Mesenchymal stem cell (in vitro differentiated cells and primary cell): ENCODE measurements around the gene PGAM5.
A peak's percentile ranks its signal among the peaks of the same experiment; 100 is the strongest.

Experiments used
- DNase-seq: peaks from one replicate; pipeline ENCODE4 v3.0.0-alpha.2; 2013
- H2AFZ ChIP-seq: one replicate; pipeline ENCODE4 v1.6.1; 2013; ENCODE audit warnings: low read depth, mild to moderate bottlenecking, control low read depth, inconsistent platforms, low read length, moderate library complexity
- H2AK5ac ChIP-seq: 2 replicates; pipeline ENCODE4 v1.6.1; 2013; ENCODE audit warnings: low read length, moderate library complexity, mild to moderate bottlenecking, inconsistent platforms; ENCODE audit not compliant: severe bottlenecking
- H2BK120ac ChIP-seq: one replicate; pipeline ENCODE4 v1.6.1; 2013; ENCODE audit warnings: low read depth, mild to moderate bottlenecking, inconsistent platforms, low read length, moderate library complexity
- H2BK12ac ChIP-seq, 2 experiments: one replicate each; pipeline ENCODE4 v1.6.1; 2013; ENCODE audit warnings: inconsistent platforms in 2 of 2, low read length in 2 of 2, mild to moderate bottlenecking in 2 of 2, moderate library complexity in 2 of 2, control low read depth in 1 of 2
- H2BK15ac ChIP-seq: one replicate; pipeline ENCODE4 v1.6.1; 2013; ENCODE audit warnings: mild to moderate bottlenecking, low read depth, inconsistent platforms; ENCODE audit not compliant: poor library complexity, severe bottlenecking
- H2BK5ac ChIP-seq: 2 replicates; pipeline ENCODE4 v1.6.1; 2013; ENCODE audit warnings: low read depth, mild to moderate bottlenecking, low read length, control low read depth, inconsistent platforms; ENCODE audit not compliant: poor library complexity, severe bottlenecking
- H3K14ac ChIP-seq, 2 experiments: one replicate each; pipeline ENCODE4 v1.6.1; 2013; ENCODE audit warnings: inconsistent platforms in 2 of 2, low read length in 2 of 2, control low read depth in 1 of 2, mild to moderate bottlenecking in 1 of 2, moderate library complexity in 1 of 2
- H3K18ac ChIP-seq, 2 experiments: one replicate each; pipeline ENCODE4 v1.6.1; 2013; ENCODE audit warnings: inconsistent platforms in 2 of 2, low read length in 2 of 2, control low read depth in 1 of 2, low read depth in 1 of 2, mild to moderate bottlenecking in 1 of 2
- H3K23ac ChIP-seq, 2 experiments: one replicate each; pipeline ENCODE4 v1.6.1; 2013; ENCODE audit warnings: inconsistent platforms in 2 of 2, low read length in 2 of 2, mild to moderate bottlenecking in 2 of 2, moderate library complexity in 2 of 2, control low read depth in 1 of 2
- H3K27ac ChIP-seq: 2 replicates; pipeline ENCODE4 v1.5.1; 2013; ENCODE audit warnings: mild to moderate bottlenecking, moderate library complexity, low read length, control low read depth, inconsistent platforms; ENCODE audit not compliant: poor library complexity, severe bottlenecking
- H3K27me3 ChIP-seq, 2 experiments: 2 replicates each; pipeline versions ENCODE4 v1.6.1 to v1.7.0; 2013; ENCODE audit warnings: low read length in 2 of 2, mild to moderate bottlenecking in 2 of 2, moderate library complexity in 2 of 2, control low read depth in 1 of 2, inconsistent platforms in 1 of 2; ENCODE audit not compliant: control insufficient read depth in 1 of 2, insufficient read depth in 1 of 2
- H3K36me3 ChIP-seq, 2 experiments: 2 replicates each; pipeline versions ENCODE4 v1.6.1 to v1.7.0; 2013; ENCODE audit warnings: low read length in 2 of 2, control low read depth in 1 of 2, inconsistent platforms in 1 of 2, low read depth in 1 of 2, mild to moderate bottlenecking in 1 of 2; ENCODE audit not compliant: insufficient read depth in 2 of 2, control insufficient read depth in 1 of 2
- H3K4ac ChIP-seq, 2 experiments: one replicate each; pipeline ENCODE4 v1.6.1; 2013; ENCODE audit warnings: inconsistent platforms in 2 of 2, low read length in 2 of 2, mild to moderate bottlenecking in 2 of 2, moderate library complexity in 2 of 2, control low read depth in 1 of 2, low read depth in 1 of 2
- H3K4me1 ChIP-seq: 2 replicates; pipeline ENCODE4 v1.6.1; 2013; ENCODE audit warnings: low read depth, low read length, control low read depth; ENCODE audit not compliant: control insufficient read depth, insufficient read depth
- H3K4me2 ChIP-seq: 2 replicates; pipeline ENCODE4 v1.6.1; 2013; ENCODE audit warnings: low read length, mild to moderate bottlenecking, inconsistent platforms; ENCODE audit not compliant: poor library complexity, severe bottlenecking
- H3K4me3 ChIP-seq, 2 experiments: 2 replicates each; pipeline versions ENCODE4 v1.5.1 to v1.7.0; 2013; ENCODE audit warnings: low read length in 2 of 2, mild to moderate bottlenecking in 2 of 2, control low read depth in 1 of 2, low read depth in 1 of 2; ENCODE audit not compliant: insufficient read depth in 1 of 2
- H3K79me1 ChIP-seq: replicated peaks from 2 replicates; pipeline ENCODE4 v1.6.1; 2013; ENCODE audit warnings: mild to moderate bottlenecking, control low read depth, low read length, inconsistent platforms; ENCODE audit not compliant: poor library complexity, severe bottlenecking
- H3K9ac ChIP-seq: 2 replicates; pipeline ENCODE4 v1.7.0; 2013; ENCODE audit warnings: mild to moderate bottlenecking, low read length, moderate library complexity
- H3K9me3 ChIP-seq: 2 replicates; pipeline ENCODE4 v1.7.0; 2013; ENCODE audit warnings: mild to moderate bottlenecking, low read length; ENCODE audit not compliant: control insufficient read depth
- H4K8ac ChIP-seq: one replicate; pipeline ENCODE4 v1.6.1; 2013; ENCODE audit warnings: inconsistent platforms, mild to moderate bottlenecking, low read length, moderate library complexity
- H4K91ac ChIP-seq: one replicate; pipeline ENCODE4 v1.6.1; 2013; ENCODE audit warnings: mild to moderate bottlenecking, low read length, inconsistent platforms
- WGBS: methylation state at CpG from one replicate; pipeline ENCODE4 v1.1.7; 2013; ENCODE audit warnings: mixed read lengths; 5-methylcytosine and 5-hydroxymethylcytosine counted together

PGAM5 gene

GRCh38 chr12:132731574-132731973 lies 20.9 kb downstream of the PGAM5 start:
- H2BK12ac ChIP-seq = no peak overlapping the region
- no peaks in the 10 kb centered on the region for H3K27me3 ChIP-seq
- H2AK5ac ChIP-seq = no peak overlapping the region
- H3K23ac ChIP-seq = no peak overlapping the region
- H3K79me1 ChIP-seq = peaks cover 35% of the 10 kb centered on the region
- 90% methylated on average over 16 of the region's 17 CpGs for WGBS
- no peak for DNase-seq
- no peak overlapping the region for H4K8ac ChIP-seq
- peak overlapping the region; percentile 35 for H4K91ac ChIP-seq
- H2BK120ac ChIP-seq = no peak overlapping the region
- H3K9ac ChIP-seq = no peak overlapping the region
- no peak overlapping the region for H3K14ac ChIP-seq
- H2BK15ac ChIP-seq = no peak overlapping the region
- no peak overlapping the region for H3K27ac ChIP-seq
- H3K4me1 ChIP-seq = peaks cover 3% of the 10 kb centered on the region
- peaks cover 91 to 92% of the 10 kb centered on the region in 2 experiments for H3K36me3 ChIP-seq
- H3K4ac ChIP-seq = no peak overlapping the region
- no peak overlapping the region for H2AFZ ChIP-seq
- H3K4me2 ChIP-seq = no peak overlapping the region
- no peak overlapping the region for H3K18ac ChIP-seq
- no peaks in the 10 kb centered on the region for H3K9me3 ChIP-seq
- no peak overlapping the region for H2BK5ac ChIP-seq
- H3K4me3 ChIP-seq = no peak overlapping the region

DNA sequence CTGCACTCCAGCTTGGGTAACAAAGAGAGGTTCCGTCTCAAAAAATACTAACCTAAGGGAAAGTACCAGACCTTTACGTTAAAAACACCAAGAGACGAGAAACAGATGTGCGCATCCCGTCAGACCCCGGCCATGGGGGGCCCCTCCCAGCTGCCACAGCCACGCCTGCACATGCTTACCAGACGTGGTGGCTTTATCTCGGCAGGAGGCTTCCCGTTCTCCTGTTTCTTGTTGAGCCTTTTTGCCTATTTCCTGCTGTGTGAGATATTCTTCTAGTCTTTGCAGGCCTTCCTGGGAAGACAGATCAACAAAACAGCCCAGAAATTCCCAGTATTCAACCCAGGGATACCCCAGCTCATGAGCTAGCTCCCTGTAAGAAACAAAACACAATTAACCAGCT lies 23.6 kb downstream of the PGAM5 start:
- WGBS = 84% methylated on average over 10 of the region's 10 CpGs
- Histone ChIP-seq H4K91ac (no peak overlapping the region), H3K9ac (no peak overlapping the region), H3K36me3 (peaks cover 90 to 91% of the 10 kb centered on the region in 2 experiments), H3K27me3 (no peaks in the 10 kb centered on the region), H3K4me2 (no peak overlapping the region), H2BK5ac (no peak overlapping the region), H2BK15ac (no peak overlapping the region), H3K4me1 (peaks cover 3% of the 10 kb centered on the region), H3K27ac (peak overlapping the region; percentile 34), H2BK120ac (no peak overlapping the region), H3K4ac (no peak overlapping the region), H3K23ac (no peak overlapping the region), H3K14ac (no peak overlapping the region), H4K8ac (no peak overlapping the region), H3K9me3 (no peaks in the 10 kb centered on the region), H3K18ac (no peak overlapping the region), H2AK5ac (no peak overlapping the region), H2BK12ac (no peak overlapping the region), H3K4me3 (no peak overlapping the region), H2AFZ (no peak overlapping the region), H3K79me1 (peaks cover 32% of the 10 kb centered on the region)
- DNase-seq = no peak

GRCh38 chr12:132735496-132735895 lies 24.9 kb downstream of the PGAM5 start:
- H2AFZ ChIP-seq = no peak overlapping the region
- H3K27me3 ChIP-seq = no peaks in the 10 kb centered on the region
- WGBS = 98% methylated on average over 20 of the region's 20 CpGs
- no peak overlapping the region for H3K27ac ChIP-seq
- H3K9me3 ChIP-seq = no peaks in the 10 kb centered on the region
- DNase-seq = no peak
- no peak overlapping the region for H2BK15ac ChIP-seq
- H3K36me3 ChIP-seq = peaks cover 90 to 94% of the 10 kb centered on the region in 2 experiments
- H2BK5ac ChIP-seq = no peak overlapping the region
- no peak overlapping the region for H2BK12ac ChIP-seq
- no peak overlapping the region for H3K23ac ChIP-seq
- H3K9ac ChIP-seq = no peak overlapping the region
- H4K91ac ChIP-seq = no peak overlapping the region
- H3K4me3 ChIP-seq = no peak overlapping the region
- H4K8ac ChIP-seq = no peak overlapping the region
- H3K4me1 ChIP-seq = peaks cover 3% of the 10 kb centered on the region
- no peak overlapping the region for H3K4ac ChIP-seq
- H3K79me1 ChIP-seq = peaks cover 40% of the 10 kb centered on the region
- H2AK5ac ChIP-seq = no peak overlapping the region
- no peak overlapping the region for H3K18ac ChIP-seq
- H3K4me2 ChIP-seq = no peak overlapping the region
- H3K14ac ChIP-seq = no peak overlapping the region
- no peak overlapping the region for H2BK120ac ChIP-seq

- no peak overlapping the region for H2AK5ac ChIP-seq
- no peak overlapping the region for H3K14ac ChIP-seq
- H2AFZ ChIP-seq = no peak overlapping the region
- no peak overlapping the region for H3K18ac ChIP-seq
- H2BK12ac ChIP-seq = no peak overlapping the region
- no peak overlapping the region for H2BK120ac ChIP-seq
- H3K4me3 ChIP-seq = no peak overlapping the region
- peaks cover 40% of the 10 kb centered on the region for H3K79me1 ChIP-seq
- H3K9me3 ChIP-seq = no peaks in the 10 kb centered on the region
- H4K8ac ChIP-seq = no peak overlapping the region
- no peak overlapping the region for H3K9ac ChIP-seq
- DNase-seq = no peak
- H4K91ac ChIP-seq = no peak overlapping the region
- H3K27me3 ChIP-seq = no peaks in the 10 kb centered on the region
- WGBS = 94% methylated on average over 12 of the region's 12 CpGs
- H2BK15ac ChIP-seq = no peak overlapping the region
- peaks cover 3% of the 10 kb centered on the region for H3K4me1 ChIP-seq
- H3K23ac ChIP-seq = no peak overlapping the region
- H2BK5ac ChIP-seq = no peak overlapping the region
- no peak overlapping the region for H3K4me2 ChIP-seq
- no peak overlapping the region for H3K4ac ChIP-seq
- peaks cover 90 to 94% of the 10 kb centered on the region in 2 experiments for H3K36me3 ChIP-seq
- no peak overlapping the region for H3K27ac ChIP-seq
These were observed 25.7 kb downstream of the PGAM5 start for GRCh38 chr12:132736378-132736777.
